Measurements from ENCODE around the gene DPP3.

- TF ChIP-seq CTCF (IDR thresholded peaks at IDR 0.05; ENCODE audit: low read depth, low read length) (no peak), MAX (IDR thresholded peaks at IDR 0.05; ENCODE audit: low read depth, low read length) (no peak), POLR2A (IDR thresholded peaks at IDR 0.05; ENCODE audit: extremely low read depth, insufficient read length) (no peak)
These were observed 11.5 kb upstream of the DPP3 start for GRCh38 chr11:66468691-66469090.

All from NB4 (cell line).